ENCODE results near the gene MAPK4.

The MAPK4 gene

GRCh38 chr18:50651334-50651733, 91.4 kb downstream of the MAPK4 start:
- Histone ChIP-seq H3K4me3 (no peak overlapping the region), H3K9me3 (peaks cover 10% of the 10 kb centered on the region), H3K27me3 (no peaks in the 10 kb centered on the region; the same call in 1 of the 2 replicates), H3K4me2 (no peak overlapping the region), H3K27ac (no peak overlapping the region), H4K20me1 (no peaks in the 10 kb centered on the region), H3K4me1 (peaks cover 22% of the 10 kb centered on the region), H3K36me3 (no peaks in the 10 kb centered on the region), H3K9ac (no peak overlapping the region)
- no peak for TF ChIP-seq Cebpa-rat (IDR thresholded peaks at IDR 0.05)

DNA sequence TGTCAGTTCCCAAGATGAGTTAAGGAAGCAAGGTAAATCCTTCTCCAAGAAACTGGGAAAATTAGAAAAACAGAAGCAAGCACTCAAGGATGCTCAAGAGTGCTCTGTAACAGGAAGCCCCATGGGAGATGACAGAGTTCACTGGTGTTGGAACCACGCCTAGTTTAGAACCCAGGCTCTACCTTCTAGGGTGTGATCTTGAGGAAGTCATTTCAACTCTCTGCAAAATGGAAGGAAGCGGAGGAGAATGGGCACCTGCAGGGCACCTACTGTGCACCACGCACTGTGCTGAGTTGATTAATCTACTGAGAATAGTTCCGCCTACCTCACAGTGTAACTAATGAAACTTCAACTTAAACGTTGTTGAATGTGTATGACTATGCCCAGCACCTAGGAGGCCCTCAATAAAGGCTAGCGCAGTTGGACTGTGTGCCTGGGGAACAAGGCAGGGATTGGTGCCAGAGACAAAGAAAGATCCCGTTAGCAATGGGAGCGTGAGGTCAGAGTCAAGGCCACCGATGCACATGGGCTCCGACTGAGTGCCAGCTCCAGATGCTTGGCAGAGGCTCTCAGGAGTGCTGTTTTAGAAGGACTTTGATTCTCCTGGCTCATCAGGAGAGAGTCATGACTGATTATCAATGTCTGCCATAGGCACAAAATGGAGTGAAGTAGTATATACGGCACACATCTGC, 93.7 kb downstream of the MAPK4 start:
- no peak for TF ChIP-seq Cebpa-rat (IDR thresholded peaks at IDR 0.05)
- H3K4me3 ChIP-seq = no peak overlapping the region

GRCh38 chr18:50654211-50654610, 94.3 kb downstream of the MAPK4 start:
- Histone ChIP-seq H3K36me3 (no peaks in the 10 kb centered on the region), H3K4me1 (peaks cover 22% of the 10 kb centered on the region), H3K9me3 (peaks cover 24% of the 10 kb centered on the region), H3K9ac (no peak overlapping the region), H3K27me3 (no peaks in the 10 kb centered on the region; the same call in 1 of the 2 replicates), H3K4me3 (no peak overlapping the region), H4K20me1 (no peaks in the 10 kb centered on the region), H3K4me2 (peak overlapping the region; percentile 51), H3K27ac (no peak overlapping the region)
- no peak for TF ChIP-seq Cebpa-rat (IDR thresholded peaks at IDR 0.05)

More for the DNA sequence above, 93.7 kb downstream of the MAPK4 start:
- H3K4me1 ChIP-seq = peaks cover 22% of the 10 kb centered on the region
- H4K20me1 ChIP-seq = no peaks in the 10 kb centered on the region
- H3K27me3 ChIP-seq = no peaks in the 10 kb centered on the region; the same call in 1 of the 2 replicates
- H3K9ac ChIP-seq = no peak overlapping the region
- H3K36me3 ChIP-seq = no peaks in the 10 kb centered on the region
- H3K4me2 ChIP-seq = no peak overlapping the region
- H3K27ac ChIP-seq = no peak overlapping the region
- peaks cover 24% of the 10 kb centered on the region for H3K9me3 ChIP-seq

- Histone ChIP-seq H3K36me3 (no peaks in the 10 kb centered on the region), H3K27me3 (no peaks in the 10 kb centered on the region; the same call in 1 of the 2 replicates), H3K27ac (no peak overlapping the region), H3K4me1 (peaks cover 22% of the 10 kb centered on the region), H3K4me3 (no peak overlapping the region), H3K9me3 (peaks cover 24% of the 10 kb centered on the region), H4K20me1 (no peaks in the 10 kb centered on the region), H3K9ac (no peak overlapping the region), H3K4me2 (peak overlapping the region; percentile 51)
- no peak for TF ChIP-seq Cebpa-rat (IDR thresholded peaks at IDR 0.05)
Measured at GRCh38 chr18:50654658-50655550, 95.0 kb downstream of the MAPK4 start.

GRCh38 chr18:50656396-50656795, 96.5 kb downstream of the MAPK4 start:
- Histone ChIP-seq H3K27me3 (no peaks in the 10 kb centered on the region; the same call in 1 of the 2 replicates), H3K27ac (no peak overlapping the region), H3K36me3 (no peaks in the 10 kb centered on the region), H3K4me2 (no peak overlapping the region), H3K4me3 (no peak overlapping the region), H3K9ac (no peak overlapping the region), H3K4me1 (peaks cover 28% of the 10 kb centered on the region), H4K20me1 (no peaks in the 10 kb centered on the region), H3K9me3 (peaks cover 27% of the 10 kb centered on the region)
- no peak for TF ChIP-seq Cebpa-rat (IDR thresholded peaks at IDR 0.05)

DNA sequence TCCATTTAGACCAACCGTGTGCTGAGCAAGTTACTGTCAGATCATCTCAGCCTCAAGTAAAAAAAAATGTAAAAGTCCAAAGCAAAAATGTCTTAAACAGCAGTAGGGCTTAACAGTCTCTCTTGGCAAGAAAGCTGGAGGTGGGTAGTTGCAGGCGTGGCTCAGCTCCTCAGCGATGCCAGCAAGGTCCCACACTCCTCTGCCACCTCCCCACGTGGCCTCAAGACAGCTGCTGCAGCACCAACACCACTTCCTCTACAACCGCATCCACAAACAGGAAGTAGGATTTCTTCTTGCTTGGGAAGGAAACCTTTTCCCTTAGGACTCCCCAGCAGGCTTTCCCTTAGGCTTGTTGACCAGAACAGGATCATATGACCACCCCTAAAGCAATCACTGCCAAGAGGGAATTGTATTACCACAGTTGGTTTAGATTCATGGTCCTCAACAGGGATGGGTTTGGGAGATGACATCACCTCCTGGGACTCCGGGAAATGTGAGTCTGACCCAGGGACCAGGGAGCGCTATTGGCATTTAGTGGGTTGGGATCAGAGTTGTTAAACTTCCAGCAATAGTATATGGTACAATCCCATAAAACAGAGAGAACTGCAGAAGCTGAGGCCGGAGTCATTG, 97.1 kb downstream of the MAPK4 start:
- Histone ChIP-seq H3K9me3 (peaks cover 33% of the 10 kb centered on the region), H3K4me1 (peaks cover 28% of the 10 kb centered on the region)

GRCh38 chr18:50658601-50659000, 98.7 kb downstream of the MAPK4 start:
- H3K4me1 ChIP-seq = peaks cover 24% of the 10 kb centered on the region
- H3K36me3 ChIP-seq = 0 out of 2 replicates have a peak, but pooled peaks cover 2% of the 10 kb centered on the region
- no peaks in the 10 kb centered on the region for H4K20me1 ChIP-seq
- H3K4me3 ChIP-seq = no peak overlapping the region
- H3K9ac ChIP-seq = no peak overlapping the region
- no peak overlapping the region for H3K4me2 ChIP-seq
- TF ChIP-seq Cebpa-rat (IDR thresholded peaks at IDR 0.05) = no peak
- H3K9me3 ChIP-seq = peaks cover 49% of the 10 kb centered on the region
- no peaks in the 10 kb centered on the region; the same call in 1 of the 2 replicates for H3K27me3 ChIP-seq
- no peak overlapping the region for H3K27ac ChIP-seq

More for the DNA sequence above, 97.1 kb downstream of the MAPK4 start:
- H4K20me1 ChIP-seq = no peaks in the 10 kb centered on the region
- no peak overlapping the region for H3K4me2 ChIP-seq
- H3K4me3 ChIP-seq = no peak overlapping the region
- no peaks in the 10 kb centered on the region for H3K36me3 ChIP-seq
- no peak overlapping the region for H3K27ac ChIP-seq
- TF ChIP-seq Cebpa-rat (IDR thresholded peaks at IDR 0.05) = no peak
- no peak overlapping the region for H3K9ac ChIP-seq
- no peaks in the 10 kb centered on the region; the same call in 1 of the 2 replicates for H3K27me3 ChIP-seq

DNA sequence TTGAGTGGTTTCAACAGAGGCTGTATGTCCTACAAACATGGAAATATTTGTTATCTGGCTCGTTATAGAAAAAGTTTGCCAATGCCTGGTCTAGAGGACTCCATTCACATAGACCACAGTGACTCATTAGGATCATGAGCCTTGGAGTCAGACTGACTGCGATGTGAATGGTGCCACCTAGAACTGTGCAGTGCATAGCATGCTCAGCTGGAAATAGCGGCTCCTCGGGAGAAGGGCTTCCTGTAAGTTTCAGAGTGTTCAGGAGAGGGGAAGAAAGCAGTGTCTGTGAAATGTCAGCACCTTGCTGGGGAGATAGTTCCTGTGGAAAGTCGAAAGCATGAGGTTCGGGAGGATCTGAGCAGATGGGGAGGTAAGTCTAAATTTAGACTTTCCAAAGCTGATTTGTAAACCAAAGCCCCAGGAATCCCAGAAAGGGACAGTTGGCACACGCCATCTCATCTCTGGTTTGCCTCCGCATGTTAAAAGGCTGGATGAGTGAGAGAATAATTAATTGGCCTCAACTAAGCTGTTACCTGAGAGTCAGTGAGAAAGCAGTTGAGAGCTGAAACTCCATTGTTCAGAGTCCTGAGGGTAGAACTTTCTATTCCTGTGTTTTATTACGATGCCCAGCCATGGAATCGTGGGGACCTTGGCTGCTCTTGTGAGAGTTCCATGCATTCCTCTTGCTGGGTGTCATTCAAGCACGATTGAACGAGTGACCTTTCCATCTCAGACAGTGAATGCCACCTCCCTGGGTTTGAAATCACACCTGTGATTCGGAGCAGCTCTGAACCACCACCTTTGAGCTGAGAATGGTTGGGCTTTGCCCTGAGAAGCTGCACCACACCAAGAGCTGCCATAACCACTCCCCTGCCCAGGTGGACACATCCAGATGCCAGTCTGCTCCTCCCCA, 99.5 kb downstream of the MAPK4 start:
- Histone ChIP-seq H3K4me2 (no peak overlapping the region), H3K4me1 (peaks cover 17% of the 10 kb centered on the region), H3K9me3 (peaks cover 56% of the 10 kb centered on the region), H3K9ac (no peak overlapping the region), H4K20me1 (no peaks in the 10 kb centered on the region), H3K4me3 (no peak overlapping the region), H3K36me3 (peaks cover 10% of the 10 kb centered on the region; the same call in 1 of the 2 replicates), H3K27me3 (no peaks in the 10 kb centered on the region), H3K27ac (no peak overlapping the region)
- no peak for TF ChIP-seq Cebpa-rat (IDR thresholded peaks at IDR 0.05)

DNA sequence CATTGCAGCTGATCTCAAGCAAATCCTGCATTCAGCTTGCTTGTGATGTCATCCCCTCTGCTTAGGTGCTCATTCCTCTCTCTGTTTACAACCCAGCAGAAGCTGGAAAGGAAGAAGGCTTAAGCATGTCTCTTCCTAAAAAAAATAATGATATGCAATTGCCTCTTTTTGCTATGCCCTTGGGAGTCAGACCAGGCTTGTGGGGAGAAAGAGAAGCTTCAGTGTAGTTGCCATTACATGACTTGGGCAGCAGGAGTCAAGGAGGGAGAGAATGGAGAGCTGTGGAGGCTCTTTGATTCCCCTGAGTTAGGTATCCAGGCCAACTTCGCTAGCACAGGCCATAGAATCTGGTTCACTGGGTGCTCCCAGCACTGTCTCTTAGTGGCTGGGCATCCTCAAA, 101.1 kb downstream of the MAPK4 start:
- no peak overlapping the region for H3K9ac ChIP-seq
- no peak overlapping the region for H3K4me2 ChIP-seq
- peaks cover 14% of the 10 kb centered on the region; the same call in 1 of the 2 replicates for H3K36me3 ChIP-seq
- no peaks in the 10 kb centered on the region for H3K27me3 ChIP-seq
- peaks cover 11% of the 10 kb centered on the region for H3K4me1 ChIP-seq
- H3K9me3 ChIP-seq = peaks cover 65% of the 10 kb centered on the region
- H3K27ac ChIP-seq = no peak overlapping the region
- H3K4me3 ChIP-seq = no peak overlapping the region
- no peaks in the 10 kb centered on the region for H4K20me1 ChIP-seq
- no peak for TF ChIP-seq Cebpa-rat (IDR thresholded peaks at IDR 0.05)

Measured in BLaER1 (cell line).